Effector memory CD8-positive, alpha-beta T cell (primary cell): ENCODE results near the gene OR2S2.
"Not testable (repeated sequence)": the region's sequence is repeated elsewhere in the genome, so short reads cannot be mapped to it uniquely, and the experiment has no call there.

Experiments used
- ATAC-seq: fragments of 150-1000 bp; cut with Tn5 transposase; replicated peaks from 2 replicates; pipeline ENCODE4 v1.10.0; 2021; ENCODE audit warnings: mild to moderate bottlenecking, moderate library complexity
- DNase-seq, 3 experiments: peaks; one replicate each; pipeline ENCODE4 v3.0.0; 2021
- H3K27ac Mint-ChIP-seq, 2 donors: one replicate each; pipeline ENCODE4 v1.8.0; 2022; ENCODE audit warnings: mild to moderate bottlenecking in 2 of 2, mixed read lengths in 2 of 2, moderate library complexity in 2 of 2
- H3K27me3 Mint-ChIP-seq, 2 donors: one replicate each; pipeline ENCODE4 v1.8.0; 2022; ENCODE audit warnings: mixed read lengths in 2 of 2
- H3K36me3 Mint-ChIP-seq: one replicate; pipeline ENCODE4 v1.8.0; 2022; ENCODE audit warnings: mild to moderate bottlenecking, moderate library complexity, mixed read lengths; ENCODE audit not compliant: insufficient read depth
- H3K4me1 Mint-ChIP-seq, 2 donors: one replicate each; pipeline ENCODE4 v1.8.0; 2022; ENCODE audit warnings: low read depth in 2 of 2, mixed read lengths in 2 of 2
- H3K4me3 Mint-ChIP-seq, 2 donors: one replicate each; pipeline ENCODE4 v1.8.0; 2022; ENCODE audit warnings: mild to moderate bottlenecking in 2 of 2, mixed read lengths in 2 of 2, moderate library complexity in 2 of 2
- H3K9me3 Mint-ChIP-seq, 2 donors: one replicate each; pipeline ENCODE4 v1.8.0; 2022; ENCODE audit warnings: mixed read lengths in 2 of 2

OR2S2 gene

GRCh38 chr9:35919212-35920008 lies 38.5 kb downstream of the OR2S2 start:
- peaks cover 6% of the 10 kb centered on the region for H3K36me3 Mint-ChIP-seq
- no peak overlapping the region for H3K27ac Mint-ChIP-seq
- no peaks in the 10 kb centered on the region for H3K4me1 Mint-ChIP-seq
- no peak overlapping the region for H3K4me3 Mint-ChIP-seq
- peaks cover 13 to 15% of the 10 kb centered on the region in 2 donors for H3K27me3 Mint-ChIP-seq
- no peak for DNase-seq
- no peak for ATAC-seq
- no peaks in the 10 kb centered on the region for H3K9me3 Mint-ChIP-seq

DNA sequence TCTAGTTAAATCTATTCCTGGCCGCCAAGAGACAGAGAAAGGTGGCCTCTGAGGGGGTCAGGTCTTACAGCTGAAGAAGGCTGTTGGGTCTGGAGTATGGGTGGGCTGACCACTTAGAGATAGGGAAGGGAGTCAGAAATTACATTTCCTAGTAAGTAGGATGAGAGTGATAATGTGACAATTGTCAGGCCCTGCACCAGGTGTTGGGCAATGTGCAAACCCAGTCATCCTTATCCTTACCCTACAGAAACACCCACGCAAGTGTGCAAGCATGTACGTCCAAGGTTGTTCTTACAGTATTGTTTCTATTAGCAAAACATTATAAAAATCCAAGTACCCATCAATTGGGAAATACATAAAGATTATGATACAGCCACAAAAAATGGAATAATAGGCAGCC lies 39.2 kb downstream of the OR2S2 start:
- Mint-ChIP-seq H3K27ac (peak overlapping the region in 1 of 2 donors; percentile 58), H3K36me3 (peaks cover 6% of the 10 kb centered on the region), H3K4me3 (no peak overlapping the region), H3K27me3 (peaks cover 12 to 15% of the 10 kb centered on the region in 2 donors), H3K4me1 (no peaks in the 10 kb centered on the region), H3K9me3 (no peaks in the 10 kb centered on the region)
- DNase-seq (no peak), ATAC-seq (no peak)

DNA sequence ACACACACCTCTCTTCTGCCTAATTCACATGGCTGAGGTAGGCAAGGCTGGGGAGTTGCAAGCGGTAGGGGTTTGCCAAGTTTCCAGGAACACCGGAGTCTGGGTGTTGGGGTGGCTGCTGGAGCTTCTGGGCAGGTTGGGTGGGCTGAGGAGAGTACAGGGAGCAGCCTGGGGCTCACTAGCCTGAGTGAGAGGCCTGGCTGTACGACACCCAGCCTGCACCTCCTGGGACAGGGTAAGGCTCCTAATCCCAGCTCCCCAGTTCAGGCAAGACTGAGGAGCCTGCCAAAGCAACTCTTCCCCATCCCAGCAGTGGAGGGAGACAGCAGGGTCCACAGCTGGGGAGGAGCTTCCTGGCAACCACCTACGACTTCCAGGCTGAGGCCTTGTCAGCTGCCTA lies 40.7 kb downstream of the OR2S2 start:
- no peak overlapping the region for H3K4me3 Mint-ChIP-seq
- H3K27me3 Mint-ChIP-seq: no peaks in the 10 kb centered on the region
- no peak for DNase-seq
- H3K27ac Mint-ChIP-seq: no peak overlapping the region
- ATAC-seq: no peak
- H3K9me3 Mint-ChIP-seq: no peaks in the 10 kb centered on the region
- H3K36me3 Mint-ChIP-seq: peaks cover 6% of the 10 kb centered on the region
- peaks cover 0 to 3% of the 10 kb centered on the region in 2 donors for H3K4me1 Mint-ChIP-seq

DNA sequence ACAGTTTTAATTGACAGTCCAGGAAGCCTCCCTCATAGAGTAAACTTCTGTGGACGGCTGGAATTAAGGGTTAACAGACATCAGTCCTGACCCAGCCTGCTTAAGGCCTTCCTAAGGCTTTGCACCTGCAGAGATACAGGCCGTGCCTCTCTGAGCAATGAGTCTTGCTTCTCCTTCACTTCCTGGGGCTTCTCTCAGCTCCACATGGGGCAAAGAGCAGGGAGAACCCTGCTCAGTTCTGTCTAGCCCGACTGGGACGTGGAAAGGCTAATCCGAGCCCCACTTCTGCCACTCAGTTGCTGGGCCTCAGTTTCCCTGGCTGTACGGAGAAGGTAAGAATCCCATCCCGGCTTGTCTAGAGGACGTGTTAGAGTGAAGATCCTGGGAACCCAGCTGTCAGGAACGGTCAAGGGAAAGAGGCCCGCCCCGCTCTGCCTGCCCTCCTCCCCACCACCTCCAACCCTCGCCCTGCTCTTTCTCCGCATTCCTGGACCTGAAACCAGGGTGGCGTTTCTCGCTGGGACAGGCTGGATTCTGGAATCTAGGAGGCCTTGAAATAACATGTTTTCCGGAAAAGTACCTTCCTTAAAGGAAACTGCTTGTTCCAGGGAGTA lies 42.2 kb downstream of the OR2S2 start:
- Mint-ChIP-seq H3K4me3 (no peak overlapping the region), H3K4me1 (peaks cover 3 to 11% of the 10 kb centered on the region in 2 donors), H3K36me3 (peaks cover 6% of the 10 kb centered on the region), H3K9me3 (no peaks in the 10 kb centered on the region), H3K27ac (no peak overlapping the region), H3K27me3 (no peaks in the 10 kb centered on the region)
- no peak for ATAC-seq
- no peak for DNase-seq

DNA sequence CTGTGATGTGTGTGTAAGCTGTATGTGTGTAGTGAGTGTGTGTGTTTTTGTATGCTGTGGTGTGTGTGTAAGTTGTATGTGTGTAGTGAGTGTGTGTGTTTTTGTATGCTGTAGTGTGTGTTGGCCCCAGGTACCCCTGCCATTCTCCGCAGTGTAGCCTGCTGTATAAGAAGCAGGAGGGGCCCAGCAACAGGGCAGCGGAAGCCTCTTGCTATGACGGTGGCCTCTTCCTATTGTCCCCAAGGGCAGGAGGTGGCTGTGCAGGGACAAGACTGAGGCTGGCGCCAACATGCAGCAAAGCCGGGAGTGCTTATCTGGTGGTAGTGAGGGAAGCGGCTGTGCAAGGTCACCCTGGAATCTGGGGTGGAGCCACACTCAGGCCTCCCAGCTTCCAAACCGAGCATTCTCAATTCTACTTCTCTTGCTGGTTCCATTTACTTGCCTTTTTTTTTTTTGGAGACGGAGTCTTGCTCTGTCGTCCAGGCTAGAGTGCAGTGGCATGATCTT lies 43.6 kb downstream of the OR2S2 start:
- Mint-ChIP-seq H3K27me3 (no peaks in the 10 kb centered on the region), H3K4me1 (peaks cover 5 to 14% of the 10 kb centered on the region in 2 donors), H3K27ac (no peak overlapping the region), H3K9me3 (no peaks in the 10 kb centered on the region), H3K4me3 (no peak overlapping the region), H3K36me3 (peaks cover 6% of the 10 kb centered on the region)
- ATAC-seq (peak; percentile 31), DNase-seq (no peak)

DNA sequence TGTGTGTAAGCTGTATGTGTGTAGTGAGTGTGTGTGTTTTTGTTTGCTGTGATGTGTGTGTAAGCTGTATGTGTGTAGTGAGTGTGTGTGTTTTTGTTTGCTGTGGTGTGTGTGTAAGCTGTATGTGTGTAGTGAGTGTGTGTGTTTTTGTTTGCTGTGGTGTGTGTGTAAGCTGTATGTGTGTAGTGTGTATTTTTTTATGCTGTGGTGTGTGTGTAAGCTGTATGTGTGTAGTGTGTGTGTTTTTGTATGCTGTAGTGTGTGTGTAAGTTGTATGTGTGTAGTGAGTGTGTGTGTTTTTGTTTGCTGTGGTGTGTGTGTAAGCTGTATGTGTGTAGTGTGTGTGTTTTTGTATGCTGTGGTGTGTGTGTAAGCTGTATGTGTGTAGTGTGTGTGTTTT lies 44.5 kb downstream of the OR2S2 start:
- H3K36me3 Mint-ChIP-seq, H3K27me3 Mint-ChIP-seq, H3K27ac Mint-ChIP-seq, H3K9me3 Mint-ChIP-seq, DNase-seq, ATAC-seq, H3K4me3 Mint-ChIP-seq: not testable (repeated sequence)
- peaks cover 9 to 14% of the 10 kb centered on the region in 2 donors for H3K4me1 Mint-ChIP-seq

DNA sequence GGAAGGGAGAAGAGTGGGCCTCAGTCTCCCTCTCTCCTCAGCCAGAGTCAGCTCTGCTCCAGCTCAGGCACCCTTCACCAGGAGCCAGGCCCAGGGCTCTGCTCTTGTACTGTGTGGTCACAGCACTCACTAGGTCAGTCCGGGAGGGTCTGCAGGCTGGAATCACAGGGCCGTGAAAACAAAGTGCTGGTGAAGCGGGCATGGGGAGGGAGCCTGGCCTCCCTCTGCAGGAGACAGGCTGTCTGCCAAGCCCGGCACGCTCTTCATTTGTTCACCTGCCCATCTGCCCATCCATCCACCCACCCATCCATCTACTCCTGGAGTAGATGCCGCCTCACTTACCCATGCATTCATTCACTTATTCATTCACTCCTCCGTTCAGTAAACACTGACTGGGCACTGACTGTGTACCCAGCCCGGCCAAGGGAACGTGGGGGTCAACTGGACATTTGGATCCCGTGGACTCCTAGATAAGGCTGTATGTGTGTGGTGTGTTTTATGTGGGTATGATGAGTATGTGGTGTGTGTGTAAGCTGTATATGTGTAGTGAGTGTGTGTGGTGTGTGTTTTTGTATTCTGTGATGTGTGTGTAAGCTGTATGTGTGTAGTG lies 45.1 kb downstream of the OR2S2 start:
- no peak for DNase-seq
- Mint-ChIP-seq H3K9me3 (no peaks in the 10 kb centered on the region), H3K27me3 (no peaks in the 10 kb centered on the region), H3K4me3 (no peak overlapping the region), H3K36me3 (peaks cover 3% of the 10 kb centered on the region), H3K27ac (no peak overlapping the region), H3K4me1 (peaks cover 9 to 14% of the 10 kb centered on the region in 2 donors)
- no peak for ATAC-seq

- Mint-ChIP-seq H3K4me1 (peaks cover 11 to 14% of the 10 kb centered on the region in 2 donors), H3K36me3 (no peaks in the 10 kb centered on the region), H3K4me3 (no peak overlapping the region), H3K9me3 (no peaks in the 10 kb centered on the region), H3K27me3 (no peaks in the 10 kb centered on the region), H3K27ac (peak overlapping the region in 1 of 2 donors; percentile 82)
- ATAC-seq (no peak), DNase-seq (no peak)
These were observed 46.3 kb downstream of the OR2S2 start for GRCh38 chr9:35911690-35912089.

DNA sequence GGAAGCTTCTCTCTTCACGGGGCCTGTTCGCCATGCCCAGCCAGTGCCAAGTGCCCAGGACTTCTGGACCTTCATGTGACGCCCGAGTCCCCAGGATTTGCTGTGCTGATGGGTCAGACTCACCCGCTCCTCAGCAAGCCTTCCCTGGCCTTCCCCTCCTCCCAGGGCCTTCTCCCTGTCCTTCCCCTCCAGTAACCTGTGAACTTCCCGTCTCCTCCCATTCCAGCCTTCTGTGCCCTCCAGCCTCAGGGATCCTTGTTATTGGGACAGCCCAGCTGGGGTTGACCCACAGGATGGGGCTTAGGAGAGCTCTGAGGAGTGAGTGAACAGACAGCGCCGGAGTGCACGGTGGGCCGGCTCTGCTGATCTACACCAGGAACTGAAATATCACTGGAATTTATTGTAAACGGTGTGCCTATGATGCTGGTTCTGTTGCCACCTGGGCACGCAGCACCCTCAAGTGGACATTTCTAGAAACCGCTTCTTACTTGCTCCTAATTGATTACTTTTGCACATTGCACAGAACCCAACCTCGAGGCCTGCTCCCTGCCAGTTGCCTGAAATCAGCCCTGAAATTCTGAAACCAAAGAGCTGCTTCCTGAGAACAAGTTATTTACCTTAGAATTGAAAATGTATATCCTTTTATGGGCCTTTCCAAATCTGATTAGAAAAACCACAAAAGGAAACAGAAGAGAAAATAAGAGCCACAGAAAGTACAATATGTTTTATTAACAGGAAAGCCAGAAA lies 47.2 kb downstream of the OR2S2 start:
- Mint-ChIP-seq H3K4me3 (peak overlapping the region; percentile 48 to 49), H3K9me3 (no peaks in the 10 kb centered on the region), H3K4me1 (peaks cover 12 to 14% of the 10 kb centered on the region in 2 donors), H3K27ac (peak overlapping the region; percentile 82 to 91), H3K27me3 (no peaks in the 10 kb centered on the region), H3K36me3 (no peaks in the 10 kb centered on the region)
- peak in 1 of 3 experiments; percentile 15 for DNase-seq
- peak; percentile 54 for ATAC-seq

GRCh38 chr9:35909687-35910612 lies 48.0 kb downstream of the OR2S2 start:
- no peak for DNase-seq
- H3K9me3 Mint-ChIP-seq: no peaks in the 10 kb centered on the region
- H3K4me1 Mint-ChIP-seq: peaks cover 12 to 14% of the 10 kb centered on the region in 2 donors
- ATAC-seq: no peak
- peaks cover 0 to 1% of the 10 kb centered on the region in 2 donors for H3K27me3 Mint-ChIP-seq
- no peak overlapping the region for H3K27ac Mint-ChIP-seq
- H3K36me3 Mint-ChIP-seq: no peaks in the 10 kb centered on the region
- no peak overlapping the region for H3K4me3 Mint-ChIP-seq

DNA sequence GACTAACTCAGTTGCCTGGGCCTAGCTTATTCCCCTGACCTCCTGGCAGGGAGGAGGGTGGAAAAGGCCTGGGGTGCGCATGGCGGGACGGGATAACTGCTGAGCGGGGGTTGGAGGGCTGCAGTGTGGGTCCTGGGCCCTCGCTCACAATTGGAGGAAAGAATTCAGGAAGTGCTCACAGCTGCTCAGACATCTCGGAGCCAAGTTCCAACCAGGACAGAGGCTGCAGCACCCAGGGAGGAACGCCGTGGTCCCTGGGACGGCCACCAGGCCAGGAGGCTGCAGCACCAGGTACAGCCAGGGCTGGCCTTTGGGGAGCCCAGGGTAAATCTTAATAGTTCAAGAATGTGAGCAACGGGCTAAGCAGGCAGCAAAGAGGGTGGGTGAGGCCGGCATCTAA lies 48.7 kb downstream of the OR2S2 start, which contains the start of gene SPAAR:
Gene SPAAR, plus strand, starts transcription at position 217 of the 400 bp plus-strand sequence. CDS start 974 bp downstream, outside the sequence.
- Mint-ChIP-seq H3K36me3 (no peaks in the 10 kb centered on the region), H3K27me3 (peaks cover 0 to 8% of the 10 kb centered on the region in 2 donors), H3K27ac (peak within 1 kb of the TSS; percentile 25 to 67), H3K9me3 (no peaks in the 10 kb centered on the region), H3K4me3 (peak within 1 kb of the TSS in 1 of 2 donors; percentile 45), H3K4me1 (peaks cover 12 to 14% of the 10 kb centered on the region in 2 donors)
- DNase-seq (no peak), ATAC-seq (no peak)

DNA sequence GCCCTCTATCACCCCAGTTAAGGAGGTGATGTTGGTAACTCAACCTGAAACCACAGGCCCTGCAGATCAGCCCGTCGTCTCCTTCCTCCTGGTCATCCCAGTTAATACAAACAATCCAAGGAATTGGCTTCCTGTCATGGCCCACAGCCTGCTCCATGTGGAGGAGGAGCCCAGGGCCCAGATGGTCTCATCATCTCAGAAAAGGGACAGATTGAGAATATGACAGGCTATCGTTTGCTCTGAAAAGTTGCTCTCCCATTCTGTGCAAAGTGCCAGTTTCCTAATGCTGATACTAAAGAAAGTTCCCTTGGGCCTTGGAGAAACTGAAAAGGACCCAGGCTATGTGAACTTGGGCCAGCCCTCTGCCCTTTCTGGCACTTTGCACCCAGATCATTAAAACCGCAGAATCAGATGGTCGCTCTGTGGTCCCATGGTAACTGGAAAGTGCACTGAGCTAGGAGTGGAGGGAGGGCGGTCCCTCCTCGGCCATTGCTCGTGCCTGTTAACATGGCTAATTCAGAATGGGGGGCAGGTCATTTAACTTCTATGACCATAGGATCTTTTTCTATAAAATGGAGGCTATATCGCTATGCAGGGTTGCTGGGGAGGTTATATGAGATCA lies 49.3 kb downstream of the OR2S2 start:
- H3K27me3 Mint-ChIP-seq: peaks cover 0 to 8% of the 10 kb centered on the region in 2 donors
- peaks cover 12 to 14% of the 10 kb centered on the region in 2 donors for H3K4me1 Mint-ChIP-seq
- peak overlapping the region in 1 of 2 donors; percentile 45 for H3K4me3 Mint-ChIP-seq

More for the DNA sequence above, 49.3 kb downstream of the OR2S2 start:
- H3K27ac Mint-ChIP-seq: peak overlapping the region; percentile 25 to 67
- H3K36me3 Mint-ChIP-seq: no peaks in the 10 kb centered on the region
- no peak for ATAC-seq
- no peaks in the 10 kb centered on the region for H3K9me3 Mint-ChIP-seq
- DNase-seq: no peak
